Neutrophil (primary cell): ENCODE results near the gene COL8A2.

Source experiments
- H3K27ac ChIP-seq: fragments of 200-600 bp; sonication (generic); 2 replicates; pipeline ENCODE4 v1.5.1; 2016; ENCODE audit warnings: mild to moderate bottlenecking, moderate library complexity
- H3K27me3 ChIP-seq: fragments of 200-600 bp; sonication (generic); 2 replicates; pipeline ENCODE4 v1.6.0; 2016; ENCODE audit warnings: mild to moderate bottlenecking
- H3K36me3 ChIP-seq: fragments of 200-600 bp; sonication (generic); 2 replicates; pipeline ENCODE4 v1.5.1; 2017
- H3K4me1 ChIP-seq, 2 experiments: fragments of 200-600 bp in 1 of 2; sonication (generic) in 1 of 2; 1 replicate in 1 of 2; 2 replicates in 1 of 2; pipeline versions ENCODE4 v1.5.1 to v1.6.1; 2013 to 2016; ENCODE audit warnings: low read depth in 1 of 2, low read length in 1 of 2, mild to moderate bottlenecking in 1 of 2, moderate library complexity in 1 of 2; ENCODE audit not compliant: control insufficient read depth in 1 of 2, insufficient read depth in 1 of 2
- H3K4me3 ChIP-seq, 2 experiments: fragments of 200-600 bp in 1 of 2; sonication (generic) in 1 of 2; 1 replicate in 1 of 2; 2 replicates in 1 of 2; pipeline ENCODE4 v1.5.1; 2013 to 2016; ENCODE audit warnings: low read depth in 1 of 2, low read length in 1 of 2, mild to moderate bottlenecking in 1 of 2, moderate library complexity in 1 of 2
- H3K9me3 ChIP-seq: fragments of 200-600 bp; sonication (generic); 2 replicates; pipeline ENCODE4 v1.5.1; 2016
- TF ChIP-seq, protein P1 (sequence below): fragments of 200-600 bp; sonication (generic); IDR thresholded peaks from 2 replicates; pipeline ENCODE4 v1.5.1; 2016; ENCODE audit warnings: antibody characterized with exemption

The COL8A2 gene

DNA sequence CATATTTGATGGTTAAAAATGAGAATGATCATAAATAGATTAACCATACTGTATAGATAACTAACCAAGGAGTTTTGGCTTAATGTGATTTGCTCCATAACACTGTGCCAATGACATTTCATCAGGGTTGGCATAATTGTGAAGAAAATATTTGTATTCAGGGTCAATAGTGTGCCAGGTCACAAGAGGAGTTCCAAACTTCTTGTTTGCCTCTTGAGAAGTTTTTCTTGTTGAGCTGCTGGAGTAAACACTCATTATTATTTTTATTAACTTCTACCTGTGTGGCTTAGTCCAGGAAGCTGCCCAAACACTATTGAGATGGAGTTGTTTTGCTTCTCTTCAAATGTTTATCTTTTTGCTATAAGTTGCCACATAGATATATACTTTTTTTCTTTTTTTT is 38.4 kb upstream of the COL8A2 start:
- TF ChIP-seq, protein P1, sequence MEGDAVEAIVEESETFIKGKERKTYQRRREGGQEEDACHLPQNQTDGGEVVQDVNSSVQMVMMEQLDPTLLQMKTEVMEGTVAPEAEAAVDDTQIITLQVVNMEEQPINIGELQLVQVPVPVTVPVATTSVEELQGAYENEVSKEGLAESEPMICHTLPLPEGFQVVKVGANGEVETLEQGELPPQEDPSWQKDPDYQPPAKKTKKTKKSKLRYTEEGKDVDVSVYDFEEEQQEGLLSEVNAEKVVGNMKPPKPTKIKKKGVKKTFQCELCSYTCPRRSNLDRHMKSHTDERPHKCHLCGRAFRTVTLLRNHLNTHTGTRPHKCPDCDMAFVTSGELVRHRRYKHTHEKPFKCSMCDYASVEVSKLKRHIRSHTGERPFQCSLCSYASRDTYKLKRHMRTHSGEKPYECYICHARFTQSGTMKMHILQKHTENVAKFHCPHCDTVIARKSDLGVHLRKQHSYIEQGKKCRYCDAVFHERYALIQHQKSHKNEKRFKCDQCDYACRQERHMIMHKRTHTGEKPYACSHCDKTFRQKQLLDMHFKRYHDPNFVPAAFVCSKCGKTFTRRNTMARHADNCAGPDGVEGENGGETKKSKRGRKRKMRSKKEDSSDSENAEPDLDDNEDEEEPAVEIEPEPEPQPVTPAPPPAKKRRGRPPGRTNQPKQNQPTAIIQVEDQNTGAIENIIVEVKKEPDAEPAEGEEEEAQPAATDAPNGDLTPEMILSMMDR: no peak
- peaks cover 44 to 45% of the 10 kb centered on the region in 2 experiments for H3K4me1 ChIP-seq
- peak overlapping the region; percentile 96 for H3K27ac ChIP-seq
- peaks cover 14% of the 10 kb centered on the region for H3K36me3 ChIP-seq
- no peak overlapping the region for H3K4me3 ChIP-seq
- no peaks in the 10 kb centered on the region for H3K27me3 ChIP-seq
- no peaks in the 10 kb centered on the region for H3K9me3 ChIP-seq

DNA sequence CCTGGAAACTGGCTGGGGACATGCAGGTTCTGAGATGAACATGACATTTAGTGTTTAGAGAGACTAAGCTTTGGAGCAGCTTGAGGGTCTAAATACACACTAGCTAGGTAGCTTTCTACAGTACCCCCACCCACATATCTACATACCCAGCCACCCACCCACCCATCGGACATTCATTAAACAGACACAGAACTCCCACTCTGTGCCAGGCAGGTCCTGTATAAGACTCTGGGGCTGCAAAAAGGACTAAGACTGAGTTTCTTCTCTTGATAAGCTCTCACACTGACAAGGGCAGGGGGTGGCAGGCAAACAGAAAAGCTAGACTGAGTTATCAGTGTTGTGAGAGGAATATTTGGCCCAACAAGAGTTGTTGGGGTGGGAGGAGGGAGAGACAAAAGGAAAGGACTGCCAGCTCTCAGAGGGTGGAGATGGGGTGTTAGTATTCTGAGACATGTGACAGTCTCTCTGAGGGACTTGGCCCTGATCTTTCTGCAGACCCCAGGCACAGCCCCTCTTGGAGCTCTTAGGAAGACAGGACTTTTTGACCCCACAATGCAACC is 37.7 kb upstream of the COL8A2 start:
- peaks cover 13% of the 10 kb centered on the region for H3K36me3 ChIP-seq
- H3K4me3 ChIP-seq: peak overlapping the region in 1 of 2 experiments; percentile 64
- H3K27ac ChIP-seq: peak overlapping the region; percentile 96
- H3K9me3 ChIP-seq: no peaks in the 10 kb centered on the region
- peaks cover 51 to 52% of the 10 kb centered on the region in 2 experiments for H3K4me1 ChIP-seq
- H3K27me3 ChIP-seq: no peaks in the 10 kb centered on the region
- TF ChIP-seq, protein P1: no peak

DNA sequence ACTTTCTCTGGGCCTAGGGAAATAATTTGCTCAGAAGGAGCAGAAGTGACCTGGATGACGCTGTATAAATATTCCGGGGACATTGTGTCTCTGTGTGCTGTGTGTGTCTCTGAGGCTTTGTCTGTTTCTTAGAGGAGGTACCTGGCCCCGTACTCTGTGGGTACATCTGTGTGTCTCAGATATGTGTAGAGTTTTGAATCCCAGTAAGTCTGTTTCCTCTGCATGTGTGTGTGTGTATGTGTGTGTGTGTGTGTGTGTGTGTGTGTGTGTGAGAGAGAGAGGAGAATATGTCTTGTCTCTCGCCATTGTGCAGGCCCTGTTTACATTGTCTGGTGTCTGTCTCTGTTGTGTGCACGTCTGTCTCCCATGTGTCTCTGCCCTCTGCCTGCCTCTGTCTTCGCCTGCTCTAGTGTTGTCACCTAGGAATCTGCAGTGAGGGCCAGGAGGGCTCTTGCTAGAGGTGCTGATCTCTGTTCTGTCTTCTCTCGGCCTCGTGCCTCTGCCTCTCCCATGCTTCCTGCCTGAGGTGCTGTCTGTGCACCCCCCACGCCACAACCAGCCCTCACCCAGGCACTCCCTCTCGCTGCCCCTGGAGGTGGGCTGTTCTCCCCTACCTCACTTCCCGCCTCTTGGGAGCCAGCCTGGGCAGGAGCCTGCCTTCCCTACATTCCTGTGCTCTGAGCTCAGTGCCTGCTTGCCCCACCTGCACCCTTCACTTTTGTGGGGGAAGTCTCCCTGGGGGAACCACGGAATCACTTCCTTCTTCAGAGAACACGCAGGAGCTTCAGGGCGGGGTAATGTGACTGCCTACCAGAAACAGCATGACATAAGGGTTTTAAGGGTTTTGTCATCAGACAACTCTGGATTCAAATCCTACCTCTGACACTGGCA is 36.9 kb upstream of the COL8A2 start:
- peaks cover 5% of the 10 kb centered on the region for H3K36me3 ChIP-seq
- peak overlapping the region; percentile 58 to 64 for H3K4me3 ChIP-seq
- H3K4me1 ChIP-seq: peaks cover 59 to 60% of the 10 kb centered on the region in 2 experiments

DNA sequence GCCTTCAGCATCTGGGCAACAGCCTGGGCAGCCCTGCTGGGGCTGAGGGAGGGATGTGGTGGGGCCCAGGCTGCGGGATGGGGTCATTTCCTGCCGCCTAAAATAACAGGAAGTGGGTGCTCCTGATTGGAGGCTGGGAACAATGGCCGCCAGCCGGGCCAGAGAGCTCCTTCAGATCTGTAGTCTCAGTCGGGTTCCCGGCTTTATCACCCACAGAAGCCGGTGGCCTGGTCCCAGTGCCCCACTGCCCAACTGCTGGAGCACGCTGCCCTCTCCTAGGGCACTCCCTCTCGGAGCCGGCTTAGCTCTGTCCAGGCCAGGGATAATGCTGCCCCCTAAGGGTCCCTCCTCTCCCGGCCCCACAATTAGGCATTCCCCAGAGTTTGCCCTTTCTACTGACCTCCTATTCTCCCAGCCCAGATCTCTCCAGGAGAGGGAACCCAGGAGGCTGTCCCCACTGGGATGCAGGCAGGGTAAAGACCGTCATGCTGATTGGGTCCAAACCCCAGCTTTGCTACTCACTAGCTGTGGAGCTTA is 36.0 kb upstream of the COL8A2 start:
- peaks cover 59 to 60% of the 10 kb centered on the region in 2 experiments for H3K4me1 ChIP-seq
- no peaks in the 10 kb centered on the region for H3K36me3 ChIP-seq
- peak overlapping the region; percentile 58 to 64 for H3K4me3 ChIP-seq
- H3K27me3 ChIP-seq: no peaks in the 10 kb centered on the region
- H3K27ac ChIP-seq: peak overlapping the region; percentile 96
- TF ChIP-seq, protein P1: no peak
- H3K9me3 ChIP-seq: no peaks in the 10 kb centered on the region

More for the DNA sequence above, 36.9 kb upstream of the COL8A2 start:
- Histone ChIP-seq H3K27me3 (no peaks in the 10 kb centered on the region), H3K27ac (peak overlapping the region; percentile 96), H3K9me3 (no peaks in the 10 kb centered on the region)
- TF ChIP-seq, protein P1: no peak

DNA sequence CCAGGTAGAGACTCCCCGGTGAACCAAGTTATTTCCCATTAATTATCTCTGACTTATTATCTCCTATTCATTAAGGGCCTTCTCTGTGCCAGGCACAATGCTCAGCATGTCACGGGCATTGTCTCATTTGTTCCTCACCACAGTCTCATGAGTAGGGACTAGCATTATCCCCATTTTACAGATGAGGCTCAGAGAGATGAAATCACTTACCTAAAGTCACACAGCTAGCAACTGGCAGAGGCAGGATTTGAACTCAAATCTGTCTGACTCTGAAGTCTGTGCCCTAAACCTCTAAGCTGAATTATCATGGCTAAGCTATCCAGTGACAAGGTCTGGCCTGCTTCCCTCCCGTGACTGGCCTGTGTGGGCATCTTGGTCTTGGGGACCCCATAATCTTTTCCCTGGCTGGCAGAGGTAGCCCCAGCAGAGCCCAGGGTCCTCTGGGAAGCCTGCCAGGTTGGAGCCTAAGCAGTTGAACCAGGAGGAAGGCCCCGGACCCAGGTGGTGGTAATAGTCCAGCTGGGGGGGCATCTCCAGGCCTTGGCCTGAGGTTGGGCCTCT is 35.4 kb upstream of the COL8A2 start:
- Histone ChIP-seq H3K9me3 (no peaks in the 10 kb centered on the region), H3K36me3 (no peaks in the 10 kb centered on the region), H3K27ac (peak overlapping the region; percentile 96), H3K27me3 (no peaks in the 10 kb centered on the region), H3K4me3 (peak overlapping the region; percentile 58 to 64), H3K4me1 (peaks cover 60 to 61% of the 10 kb centered on the region in 2 experiments)
- TF ChIP-seq, protein P1: no peak
